SHP77 (cell line): Measurements from ENCODE around the gene MNX1.

Source experiments
- DNase-seq, 2 experiments: peaks; one replicate each; lab custom pipeline; 2025; lab: John Stamatoyannopoulos, UW

The MNX1 gene

GRCh38 chr7:156969972-156970420, 40.5 kb downstream of the MNX1 start:
- no peak for DNase-seq

DNA sequence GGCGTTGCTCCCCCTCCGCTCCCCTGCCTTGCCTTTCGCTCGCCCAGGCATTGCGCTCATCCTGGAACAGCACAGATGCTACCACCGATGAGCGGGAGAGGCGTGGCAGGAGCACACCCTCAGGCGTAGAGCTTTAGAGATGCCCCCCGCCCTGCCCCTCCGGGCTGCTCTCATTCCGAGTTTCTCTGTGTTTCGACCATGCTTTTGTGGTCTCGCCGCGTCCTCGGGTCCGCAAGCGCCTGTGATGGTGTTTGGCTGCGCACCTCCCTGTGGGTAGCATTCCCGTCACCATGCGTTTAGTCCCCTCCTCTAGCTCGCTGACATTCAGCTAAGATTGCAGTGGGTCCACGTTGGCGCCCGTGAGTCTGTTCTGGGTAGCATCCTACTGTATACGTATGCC, 42.3 kb downstream of the MNX1 start:
- DNase-seq: no peak

DNA sequence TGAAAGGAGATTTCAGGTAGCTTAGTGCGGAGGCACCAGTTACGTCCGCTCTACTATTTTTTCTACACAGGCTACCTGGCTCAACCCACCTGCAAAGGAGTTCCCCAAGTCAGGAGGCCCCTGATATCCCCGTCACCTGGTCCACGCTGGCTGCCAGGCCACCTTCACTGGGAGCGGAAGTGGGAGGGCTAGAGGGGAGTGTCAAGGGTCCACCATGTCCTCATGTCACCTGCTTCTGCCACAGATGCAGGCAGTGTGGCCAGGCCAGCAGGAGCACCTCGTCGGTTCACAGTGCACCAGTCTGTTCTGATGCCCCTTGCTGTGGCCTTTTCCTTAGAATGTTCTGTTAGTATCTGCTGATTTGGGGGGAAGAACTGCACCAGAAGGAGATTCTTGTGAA, 44.1 kb downstream of the MNX1 start:
- no peak for DNase-seq

- DNase-seq: no peak
These were observed 45.5 kb downstream of the MNX1 start for GRCh38 chr7:156964971-156965370.

- no peak for DNase-seq
These were observed 47.0 kb downstream of the MNX1 start for GRCh38 chr7:156963472-156963871.

- DNase-seq: no peak
These were observed 47.6 kb downstream of the MNX1 start for GRCh38 chr7:156962897-156963296.

DNA sequence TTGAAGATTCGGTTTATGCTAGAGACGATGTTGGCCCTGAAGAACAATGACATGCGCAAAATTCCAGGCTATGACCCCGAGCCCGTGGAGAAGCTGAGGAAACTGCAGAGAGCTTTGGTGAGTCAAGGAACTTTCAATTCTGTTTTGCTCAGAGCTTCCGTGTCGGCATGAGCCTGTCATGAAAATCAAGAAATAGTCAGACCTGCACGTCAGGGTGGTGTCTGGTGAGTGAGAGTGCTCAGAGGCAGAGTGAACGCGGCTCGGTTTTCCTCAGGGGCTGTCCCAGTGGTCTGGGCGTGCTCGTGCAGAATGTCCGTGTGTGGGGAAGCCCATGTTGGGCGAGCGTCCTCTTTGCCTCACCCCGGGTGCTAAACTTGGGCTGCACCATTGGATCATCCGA, 48.3 kb downstream of the MNX1 start:
- DNase-seq: no peak

DNA sequence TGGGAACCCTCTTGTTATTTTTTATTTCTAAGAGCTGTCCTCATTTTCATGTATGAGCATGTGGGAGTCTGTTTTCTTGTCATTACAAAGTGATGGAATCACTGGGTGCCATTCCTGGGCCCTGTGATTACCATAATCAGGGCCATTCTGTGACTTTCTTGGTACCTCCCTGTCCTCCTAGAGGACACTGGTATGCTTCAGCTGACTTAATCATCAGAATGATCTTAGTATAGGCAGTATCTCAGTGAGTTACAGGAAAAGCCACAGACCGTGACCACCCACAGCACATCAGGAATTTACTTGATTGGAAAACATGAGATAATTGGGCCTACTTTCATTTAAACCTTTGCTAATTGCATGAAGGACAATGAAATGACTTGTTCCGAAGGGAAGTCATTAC, 53.7 kb downstream of the MNX1 start:
- DNase-seq: no peak

DNA sequence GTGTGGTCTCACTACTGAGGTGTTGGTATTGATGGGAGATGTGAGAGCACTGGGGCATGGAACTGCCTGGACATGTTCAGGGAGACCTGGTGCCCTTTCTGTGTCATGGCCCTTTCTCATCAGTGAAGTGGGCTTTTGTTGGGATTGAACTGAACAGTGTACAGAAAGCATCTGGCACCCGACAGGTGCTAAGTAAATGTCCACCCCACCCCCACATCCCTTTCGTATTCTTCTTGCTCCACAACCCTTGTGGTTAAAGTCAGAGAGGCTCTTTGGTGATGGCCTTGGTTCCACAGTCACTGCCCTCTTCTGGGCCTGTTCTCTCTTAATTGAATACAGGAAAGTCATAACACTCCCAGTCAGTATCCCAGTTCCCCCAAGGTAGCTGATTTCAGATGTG, 55.5 kb downstream of the MNX1 start:
- DNase-seq: no peak
